Measurements from ENCODE around the gene RPS3.
"Not testable (repeated sequence)": the region's sequence is repeated elsewhere in the genome, so short reads cannot be mapped to it uniquely, and the experiment has no call there.

RPS3 gene

GRCh38 chr11:75380716-75381420 lies 18.4 kb upstream of the RPS3 start:
- no peak for DNase-seq

GRCh38 chr11:75383246-75383645 lies 16.1 kb upstream of the RPS3 start:
- DNase-seq, result no peak

GRCh38 chr11:75384438-75385080 lies 14.8 kb upstream of the RPS3 start:
- peak; percentile 65 for DNase-seq

- DNase-seq, result no peak
Observed at GRCh38 chr11:75386942-75387630, 12.2 kb upstream of the RPS3 start.

GRCh38 chr11:75387736-75388294 lies 11.5 kb upstream of the RPS3 start:
- DNase-seq, result no peak

- DNase-seq, result peak; percentile 96
Observed at GRCh38 chr11:75388386-75389275, 10.7 kb upstream of the RPS3 start.

- DNase-seq, result no peak
Observed at GRCh38 chr11:75389276-75389605, 10.1 kb upstream of the RPS3 start.

- DNase-seq, result no peak
Observed at GRCh38 chr11:75389925-75390324, 9.4 kb upstream of the RPS3 start.

GRCh38 chr11:75394085-75394840 lies 5.1 kb upstream of the RPS3 start:
- DNase-seq, result no peak

GRCh38 chr11:75398906-75399305 lies 412 bp upstream of the RPS3 start:
- DNase-seq, result no peak

- no peak for DNase-seq
Observed at GRCh38 chr11:75400146-75400865, 988 bp downstream of the RPS3 start.

- DNase-seq, result no peak
Observed at GRCh38 chr11:75402002-75402773, 2.9 kb downstream of the RPS3 start.

GRCh38 chr11:75403037-75403436 lies 3.7 kb downstream of the RPS3 start:
- no peak for DNase-seq

GRCh38 chr11:75403983-75404658 lies 4.8 kb downstream of the RPS3 start:
- DNase-seq, result no peak

GRCh38 chr11:75406338-75406777 lies 7.0 kb downstream of the RPS3 start:
- peak; percentile 77 for DNase-seq

GRCh38 chr11:75408957-75409219 lies 9.6 kb downstream of the RPS3 start:
- no peak for DNase-seq

- not testable (repeated sequence) for DNase-seq
Observed at GRCh38 chr11:75409971-75410370, 10.7 kb downstream of the RPS3 start.

- not testable (repeated sequence) for DNase-seq
Observed at GRCh38 chr11:75413146-75413545, 13.8 kb downstream of the RPS3 start.

GRCh38 chr11:75413864-75414263 lies 14.5 kb downstream of the RPS3 start:
- DNase-seq, result no peak
